22Rv1 (cell line): ENCODE data around the gene ARHGEF17.
A peak's percentile ranks its signal among the peaks of the same experiment; 100 is the strongest.

Experiments
- H3K27ac ChIP-seq: fragments of 450-650 bp; 2 replicates; pipeline ENCODE4 v1.5.1; 2017
- ZFX ChIP-seq: fragments of 450-650 bp; IDR thresholded peaks from 2 replicates; pipeline ENCODE4 v1.6.1; 2017; ENCODE audit warnings: antibody characterized with exemption, borderline replicate concordance
- TF ChIP-seq, protein P1 (sequence below): fragments of 450-650 bp; IDR thresholded peaks from 2 replicates; pipeline ENCODE4 v1.5.1; 2017; ENCODE audit warnings: mild to moderate bottlenecking

Gene ARHGEF17

GRCh38 chr11:73359341-73359740 lies 51.3 kb downstream of the ARHGEF17 start:
- no peak overlapping the region for H3K27ac ChIP-seq
- TF ChIP-seq, protein P1, sequence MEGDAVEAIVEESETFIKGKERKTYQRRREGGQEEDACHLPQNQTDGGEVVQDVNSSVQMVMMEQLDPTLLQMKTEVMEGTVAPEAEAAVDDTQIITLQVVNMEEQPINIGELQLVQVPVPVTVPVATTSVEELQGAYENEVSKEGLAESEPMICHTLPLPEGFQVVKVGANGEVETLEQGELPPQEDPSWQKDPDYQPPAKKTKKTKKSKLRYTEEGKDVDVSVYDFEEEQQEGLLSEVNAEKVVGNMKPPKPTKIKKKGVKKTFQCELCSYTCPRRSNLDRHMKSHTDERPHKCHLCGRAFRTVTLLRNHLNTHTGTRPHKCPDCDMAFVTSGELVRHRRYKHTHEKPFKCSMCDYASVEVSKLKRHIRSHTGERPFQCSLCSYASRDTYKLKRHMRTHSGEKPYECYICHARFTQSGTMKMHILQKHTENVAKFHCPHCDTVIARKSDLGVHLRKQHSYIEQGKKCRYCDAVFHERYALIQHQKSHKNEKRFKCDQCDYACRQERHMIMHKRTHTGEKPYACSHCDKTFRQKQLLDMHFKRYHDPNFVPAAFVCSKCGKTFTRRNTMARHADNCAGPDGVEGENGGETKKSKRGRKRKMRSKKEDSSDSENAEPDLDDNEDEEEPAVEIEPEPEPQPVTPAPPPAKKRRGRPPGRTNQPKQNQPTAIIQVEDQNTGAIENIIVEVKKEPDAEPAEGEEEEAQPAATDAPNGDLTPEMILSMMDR: no peak
- no peak for TF ChIP-seq ZFX

DNA sequence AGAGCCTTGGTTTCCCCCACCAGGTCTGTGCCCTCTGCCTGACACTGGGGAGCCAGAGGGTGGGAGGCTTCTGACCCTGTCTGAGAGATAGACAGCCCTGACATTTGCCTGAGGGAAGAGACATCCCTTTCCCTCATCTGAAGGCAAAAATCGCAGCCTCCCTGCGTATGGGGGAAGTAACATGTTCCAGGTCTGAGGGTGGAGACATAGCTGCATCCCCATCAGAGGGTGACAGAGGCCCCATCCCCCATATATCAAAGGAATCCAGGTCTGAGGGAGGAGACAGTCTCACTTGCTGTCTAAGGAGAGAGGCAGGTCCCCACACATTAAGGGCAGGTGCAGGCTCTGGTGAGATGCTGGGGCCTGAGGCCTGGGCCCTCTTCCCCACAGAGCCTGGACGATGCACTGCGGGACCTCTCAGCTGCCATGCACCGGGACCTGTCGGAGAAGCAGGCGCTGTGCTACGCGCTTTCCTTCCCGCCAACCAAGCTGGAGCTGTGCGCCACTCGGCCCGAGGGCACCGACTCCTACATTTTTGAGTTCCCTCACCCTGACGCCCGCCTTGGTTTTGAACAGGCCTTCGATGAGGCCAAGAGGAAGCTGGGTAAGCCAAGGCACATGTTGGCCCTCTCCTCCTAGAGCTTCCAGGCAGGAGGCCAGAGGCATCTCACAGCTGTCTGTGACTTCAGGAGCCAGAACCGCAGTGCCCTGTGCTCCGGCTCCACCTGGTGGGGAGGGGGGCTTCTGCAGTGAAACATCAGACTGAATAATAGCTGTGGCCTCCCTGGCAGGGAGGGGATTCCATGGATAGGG lies 52.1 kb downstream of the ARHGEF17 start:
- H3K27ac ChIP-seq: no peak overlapping the region
- TF ChIP-seq ZFX: no peak
- TF ChIP-seq, protein P1: peak; percentile 74

- TF ChIP-seq, protein P1: peak; percentile 37; the same call in 1 of the 2 replicates
- no peak for TF ChIP-seq ZFX
- H3K27ac ChIP-seq: no peak overlapping the region
Measured at GRCh38 chr11:73360743-73361369, 52.8 kb downstream of the ARHGEF17 start.

DNA sequence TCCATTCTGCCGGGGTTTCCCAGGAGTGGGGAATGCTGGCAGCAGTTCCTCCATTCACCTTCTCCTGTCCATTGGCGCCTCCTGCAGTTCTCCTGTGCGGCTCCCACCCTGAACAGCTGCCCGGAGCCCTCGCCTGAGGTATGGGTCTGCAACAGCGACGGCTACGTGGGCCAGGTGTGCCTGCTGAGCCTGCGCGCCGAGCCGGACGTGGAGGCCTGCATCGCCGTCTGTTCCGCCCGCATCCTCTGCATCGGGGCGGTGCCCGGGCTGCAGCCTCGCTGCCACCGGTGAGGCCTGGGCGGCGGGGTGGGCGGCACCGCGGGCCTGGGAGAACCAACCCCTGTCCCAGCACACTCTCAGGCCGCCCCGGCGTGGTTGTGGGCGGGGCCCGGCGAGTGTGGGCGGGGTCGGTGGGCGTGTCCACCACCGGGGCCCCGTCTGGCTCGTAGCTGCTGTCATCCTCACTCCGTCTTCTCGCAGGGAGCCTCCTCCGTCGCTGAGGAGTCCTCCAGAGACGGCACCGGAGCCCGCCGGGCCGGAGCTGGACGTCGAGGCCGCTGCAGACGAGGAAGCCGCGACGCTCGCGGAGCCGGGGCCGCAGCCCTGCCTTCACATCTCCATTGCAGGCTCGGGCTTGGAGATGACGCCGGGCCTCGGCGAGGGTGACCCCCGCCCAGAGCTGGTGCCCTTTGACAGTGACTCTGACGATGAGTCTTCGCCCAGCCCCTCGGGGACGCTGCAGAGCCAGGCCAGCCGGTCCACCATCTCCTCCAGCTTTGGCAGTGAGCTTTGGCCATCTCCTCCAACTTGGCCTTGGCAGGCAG lies 54.1 kb downstream of the ARHGEF17 start:
- H3K27ac ChIP-seq: peak overlapping the region; percentile 67
- TF ChIP-seq ZFX: no peak
- TF ChIP-seq, protein P1: no peak

DNA sequence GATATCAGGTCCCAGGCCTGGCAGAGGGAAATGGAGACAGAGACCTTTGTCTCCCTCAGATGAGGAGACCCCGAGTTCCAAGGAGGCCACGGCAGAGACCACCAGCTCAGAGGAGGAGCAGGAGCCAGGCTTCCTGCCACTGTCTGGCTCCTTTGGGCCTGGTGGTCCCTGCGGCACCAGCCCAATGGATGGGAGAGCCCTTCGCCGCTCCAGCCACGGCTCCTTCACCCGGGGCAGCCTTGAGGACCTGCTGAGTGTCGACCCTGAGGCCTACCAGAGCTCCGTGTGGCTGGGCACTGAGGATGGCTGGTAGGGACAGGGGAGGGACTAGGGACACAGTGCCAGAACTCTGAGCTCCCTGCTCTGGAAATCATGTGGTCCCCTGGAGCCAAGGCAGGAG lies 55.1 kb downstream of the ARHGEF17 start:
- H3K27ac ChIP-seq: no peak overlapping the region
- TF ChIP-seq ZFX: no peak
- TF ChIP-seq, protein P1: no peak

DNA sequence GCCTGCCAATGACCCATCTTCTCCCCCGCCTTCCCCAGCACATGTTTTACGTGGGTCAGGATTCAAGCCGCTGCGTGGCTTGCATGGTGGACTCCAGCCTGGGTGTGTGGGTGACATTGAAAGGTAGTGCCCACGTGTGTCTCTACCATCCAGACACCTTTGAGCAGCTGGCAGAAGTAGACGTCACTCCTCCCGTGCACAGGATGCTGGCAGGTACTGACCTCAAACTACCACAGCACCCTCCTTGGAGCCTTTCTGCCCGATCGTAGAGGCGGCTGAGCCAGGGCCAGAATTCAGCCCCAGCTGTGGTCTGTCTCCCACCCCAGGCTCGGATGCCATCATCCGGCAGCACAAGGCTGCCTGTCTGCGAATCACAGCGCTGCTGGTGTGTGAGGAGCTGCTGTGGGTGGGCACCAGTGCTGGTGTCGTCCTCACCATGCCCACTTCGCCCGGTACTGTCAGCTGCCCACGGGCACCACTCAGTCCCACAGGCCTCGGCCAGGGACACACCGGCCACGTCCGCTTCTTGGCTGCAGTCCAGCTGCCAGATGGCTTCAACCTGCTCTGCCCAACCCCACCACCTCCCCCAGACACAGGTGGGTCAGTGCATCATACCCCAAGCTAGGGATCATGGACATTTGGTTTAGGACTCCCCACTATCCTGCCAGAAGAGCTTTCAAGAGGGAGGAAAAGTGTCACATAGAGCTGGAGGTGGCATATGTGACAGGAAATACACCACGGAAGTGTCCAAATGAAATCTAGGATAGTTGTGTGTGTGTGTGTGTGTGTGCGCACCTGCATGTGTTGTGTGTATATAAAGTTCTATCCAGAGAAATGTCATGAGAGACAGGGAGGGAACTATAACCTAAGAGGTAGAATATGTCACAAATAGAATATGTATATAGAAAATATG lies 57.5 kb downstream of the ARHGEF17 start:
- no peak overlapping the region for H3K27ac ChIP-seq
- TF ChIP-seq, protein P1: no peak
- TF ChIP-seq ZFX: no peak
